HG03097 (cell line): ENCODE measurements around the gene C1QTNF9B.
"Not testable (repeated sequence)": the region's sequence is repeated elsewhere in the genome, so short reads cannot be mapped to it uniquely, and the experiment has no call there.

Experiments used
- ATAC-seq: cut with Tn5 transposase; IDR thresholded peaks from one replicate; pipeline ENCODE4 v1.9.1; 2021; ENCODE audit not compliant: unreplicated experiment, low FRiP score

The C1QTNF9B gene

DNA sequence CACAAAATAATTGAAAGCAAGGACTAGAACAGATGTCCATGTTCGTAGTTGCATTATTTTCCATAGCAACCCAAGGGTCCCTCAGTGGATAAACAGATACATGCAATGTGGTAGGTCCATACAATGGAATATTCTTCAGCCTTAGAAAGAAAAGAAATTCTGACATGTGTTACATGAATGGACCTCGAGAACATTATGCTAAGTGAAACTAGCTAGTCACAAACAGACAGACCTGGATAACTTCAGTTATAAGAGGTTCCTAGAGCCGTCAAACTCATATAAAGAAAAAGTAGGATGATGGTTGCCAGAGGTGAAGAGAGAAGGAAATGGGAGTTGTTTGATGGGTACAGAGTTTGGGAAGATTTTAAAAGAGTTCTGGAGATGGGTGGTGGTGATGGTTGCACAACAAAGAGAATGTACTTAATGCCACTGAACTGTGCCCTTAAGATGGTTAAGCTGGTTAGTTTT lies at the start of gene C1QTNF9B:
Gene C1QTNF9B, minus strand, starts transcription at position 51 of the 468 bp plus-strand sequence.
- not testable (repeated sequence) for ATAC-seq

DNA sequence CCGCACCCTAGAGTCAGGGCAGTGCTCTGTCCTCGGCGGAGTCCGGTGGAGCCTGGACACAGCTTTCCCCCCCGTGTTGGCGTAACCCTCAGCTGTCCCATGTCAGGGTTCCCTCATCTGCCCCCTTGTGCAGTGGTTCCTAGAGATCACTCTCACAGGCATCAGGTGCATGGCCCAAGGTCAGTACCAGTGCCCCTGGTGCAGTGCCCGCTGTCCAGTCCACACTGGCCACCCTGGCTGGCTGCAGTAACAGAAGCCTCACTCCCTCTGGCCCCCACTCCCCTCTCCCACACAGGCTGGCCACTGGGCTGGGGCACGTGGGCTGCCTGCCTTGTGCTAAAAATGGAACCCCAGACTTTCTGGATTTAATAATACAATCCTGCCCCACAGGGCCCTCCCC lies 49.6 kb upstream of the C1QTNF9B start:
- no peak for ATAC-seq

DNA sequence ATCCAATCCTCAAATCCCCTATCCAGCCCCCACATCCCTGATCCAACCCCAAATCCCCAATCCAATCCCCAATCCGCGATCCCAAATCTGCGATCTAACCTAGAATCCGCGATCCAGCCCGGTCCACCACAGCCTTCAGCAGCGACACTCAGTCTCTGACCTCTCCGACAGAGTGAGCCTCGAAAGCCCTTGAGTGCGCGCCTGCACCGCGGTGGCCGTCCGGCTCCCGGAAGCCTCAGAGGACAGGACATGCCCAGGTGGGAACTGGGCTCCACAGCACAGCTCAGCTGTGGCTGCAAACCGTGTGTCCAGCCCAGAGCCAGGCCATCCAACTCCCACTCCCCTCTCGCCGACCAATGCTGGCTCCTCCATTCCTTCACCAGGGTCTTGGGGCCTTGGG lies 48.8 kb upstream of the C1QTNF9B start:
- no peak for ATAC-seq

DNA sequence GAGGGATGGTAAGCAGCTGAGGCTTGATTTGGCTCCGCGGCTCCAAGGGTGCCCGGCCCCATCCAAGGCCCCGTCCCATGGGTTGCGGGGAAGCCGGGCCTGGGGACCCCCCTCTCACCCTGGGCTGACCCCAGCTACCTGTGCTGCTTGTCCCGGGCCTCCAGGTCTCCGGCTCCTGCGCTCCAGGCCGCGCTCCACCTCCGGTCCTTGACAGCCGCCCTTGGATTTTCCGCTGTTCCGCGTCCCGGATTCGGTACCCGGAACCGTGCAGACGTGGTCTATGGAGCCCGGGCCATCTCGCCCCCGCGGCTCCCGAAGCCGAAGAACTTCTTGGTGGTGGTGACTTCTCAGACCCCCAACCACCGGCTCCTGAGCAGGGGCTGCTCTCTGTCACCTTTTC lies 48.3 kb upstream of the C1QTNF9B start:
- no peak for ATAC-seq

DNA sequence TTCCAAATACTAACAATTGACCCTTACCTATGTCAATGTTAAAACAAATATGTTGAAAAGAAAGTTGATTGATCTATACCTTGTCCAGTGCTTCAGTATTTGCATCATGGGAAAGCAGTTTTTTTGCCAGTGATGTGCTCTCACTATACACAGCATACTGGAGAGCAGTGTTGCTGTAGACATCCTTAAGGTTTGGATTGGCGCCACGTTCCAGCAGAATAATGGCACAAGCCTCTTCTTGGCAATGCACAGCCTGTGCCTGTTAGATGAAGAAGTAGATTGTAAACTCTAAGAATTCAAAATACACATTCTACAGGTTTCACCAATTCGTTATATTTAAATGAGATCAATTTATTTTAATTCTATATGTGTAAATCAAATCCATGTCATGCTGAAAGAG lies 43.9 kb upstream of the C1QTNF9B start:
- ATAC-seq = no peak

DNA sequence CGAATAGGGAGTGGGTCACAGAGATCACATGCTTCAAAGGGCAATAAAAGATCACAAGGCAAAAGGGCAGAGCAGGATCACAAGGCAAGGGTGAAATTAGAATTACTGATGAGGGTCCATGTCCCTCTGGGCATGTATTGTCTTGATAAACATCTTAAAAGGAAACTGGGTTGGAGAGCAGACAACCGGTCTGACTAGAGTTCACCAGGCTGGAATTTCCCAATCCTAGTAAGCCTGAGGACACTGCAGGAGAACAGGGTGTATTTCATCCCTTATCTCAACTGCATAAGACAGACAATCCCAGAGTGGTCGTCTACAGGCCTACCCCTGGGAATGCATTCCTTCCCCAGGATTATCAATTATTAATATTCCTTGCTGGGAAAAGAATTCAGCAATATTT lies 42.4 kb upstream of the C1QTNF9B start:
- not testable (repeated sequence) for ATAC-seq

DNA sequence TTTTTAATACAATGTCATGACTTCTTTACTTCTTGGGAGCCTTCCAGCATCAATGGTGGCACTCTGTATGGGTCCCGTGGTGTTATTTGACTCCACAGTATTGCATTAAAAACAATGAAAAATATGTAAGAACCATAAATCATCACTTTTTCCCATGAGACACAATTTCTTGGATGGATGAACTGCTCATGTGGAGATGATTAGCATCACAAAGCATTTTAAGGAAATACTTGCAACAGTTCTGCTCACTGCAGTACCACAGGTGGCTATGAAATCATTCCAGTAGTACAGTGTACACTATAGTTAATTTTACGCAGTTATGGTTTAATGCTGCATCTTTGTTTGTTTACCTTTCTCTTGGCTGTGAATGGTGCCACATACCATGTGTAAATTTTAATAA lies 37.2 kb upstream of the C1QTNF9B start:
- no peak for ATAC-seq

DNA sequence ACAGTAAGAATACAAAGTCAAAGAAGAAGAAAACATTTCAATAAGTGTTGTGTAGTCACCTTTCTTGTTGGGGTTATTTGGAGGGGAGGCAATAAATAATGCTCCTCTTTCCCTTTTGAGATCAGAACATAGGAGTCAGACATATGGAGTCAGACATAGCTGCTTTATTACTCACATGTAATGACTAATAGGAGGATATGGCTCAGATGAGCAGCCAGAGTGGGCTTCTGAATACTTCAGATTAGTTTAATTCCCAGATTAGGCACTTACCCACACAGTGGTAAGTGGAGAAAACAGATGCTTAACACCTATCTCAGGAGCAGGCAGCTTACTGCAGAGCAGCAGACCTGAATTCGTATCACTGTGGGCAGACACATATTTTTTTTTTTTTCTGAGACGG lies 31.7 kb upstream of the C1QTNF9B start:
- no peak for ATAC-seq

DNA sequence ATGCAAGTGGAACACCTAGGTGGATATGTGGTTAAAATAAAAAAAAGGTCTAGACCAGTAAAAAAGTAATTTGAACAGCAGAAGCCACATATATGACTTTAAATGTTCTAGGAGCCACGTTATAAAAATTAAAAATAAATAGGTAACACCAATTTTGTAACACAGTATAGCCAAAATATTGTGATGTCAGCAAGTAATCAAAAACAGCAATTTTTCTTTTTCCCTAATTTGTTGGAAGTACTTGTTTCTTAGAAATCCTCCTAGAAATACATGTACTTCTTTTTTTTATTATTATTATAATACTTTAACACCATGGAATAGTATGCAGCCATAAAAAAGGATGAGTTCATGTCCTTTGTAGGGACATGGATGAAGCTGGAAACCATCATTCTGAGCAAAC lies 25.7 kb upstream of the C1QTNF9B start:
- no peak for ATAC-seq

DNA sequence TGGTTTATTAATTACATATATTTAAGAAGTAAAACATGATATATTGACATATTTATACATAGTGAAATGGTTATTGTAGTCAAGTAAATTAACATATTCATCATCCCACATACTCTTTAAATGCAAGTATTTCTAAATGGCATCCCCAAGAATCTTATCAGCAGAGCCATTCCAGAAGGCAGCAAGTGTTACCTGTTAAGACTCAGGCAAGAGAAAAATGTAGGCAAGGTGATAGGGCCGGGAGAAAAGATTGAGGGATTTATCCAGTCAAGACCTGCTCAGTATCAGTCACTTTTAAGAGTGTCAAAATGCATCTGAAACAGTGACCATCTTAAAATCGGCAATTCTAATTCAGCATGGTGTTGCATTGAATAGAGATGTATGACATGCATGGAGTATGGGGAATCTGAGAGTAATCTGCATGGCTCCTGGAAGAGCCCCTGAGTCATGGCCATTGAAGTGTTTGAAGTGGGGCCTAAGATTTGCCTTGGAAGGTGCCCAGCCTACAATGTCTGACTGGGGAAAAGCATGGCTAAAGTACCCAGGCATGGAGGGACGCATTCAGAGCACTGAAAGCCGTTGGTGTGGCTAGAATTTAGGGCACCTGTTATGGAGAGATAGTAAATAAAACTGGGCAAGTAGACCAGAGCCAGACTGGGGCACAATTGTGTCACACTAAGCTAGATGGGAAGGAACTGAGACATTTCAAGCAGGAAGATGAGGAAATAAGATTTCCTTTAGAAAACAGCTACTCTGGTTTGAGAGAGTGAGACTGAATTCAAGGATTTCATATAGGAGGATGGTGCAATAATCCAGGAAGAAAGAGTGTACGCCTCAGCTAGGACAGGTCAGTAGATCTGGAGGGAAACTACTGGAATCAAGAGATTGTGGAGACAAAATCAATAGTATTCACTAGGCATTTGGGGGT lies 25.0 kb upstream of the C1QTNF9B start:
- no peak for ATAC-seq

DNA sequence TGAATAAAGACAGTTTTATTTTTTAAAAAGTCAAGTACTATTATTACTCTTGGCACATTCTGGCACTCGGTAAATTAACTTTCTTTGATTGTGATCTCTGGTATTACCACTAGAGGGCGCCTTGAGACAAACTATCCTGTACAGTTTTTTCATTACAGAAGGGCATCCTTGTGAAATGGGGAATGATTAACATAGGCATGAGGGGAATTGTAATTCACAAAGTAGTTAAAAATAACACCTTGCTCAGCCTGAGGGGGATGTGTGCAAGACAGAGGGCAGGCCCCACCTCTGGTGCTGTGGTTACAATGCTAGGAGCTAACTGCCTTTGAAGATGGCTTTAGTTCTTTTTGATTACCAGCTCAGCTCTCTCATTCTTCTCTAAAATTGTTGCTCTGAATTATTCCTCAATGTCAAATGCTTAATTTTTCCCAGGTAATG lies 24.2 kb upstream of the C1QTNF9B start:
- no peak for ATAC-seq

DNA sequence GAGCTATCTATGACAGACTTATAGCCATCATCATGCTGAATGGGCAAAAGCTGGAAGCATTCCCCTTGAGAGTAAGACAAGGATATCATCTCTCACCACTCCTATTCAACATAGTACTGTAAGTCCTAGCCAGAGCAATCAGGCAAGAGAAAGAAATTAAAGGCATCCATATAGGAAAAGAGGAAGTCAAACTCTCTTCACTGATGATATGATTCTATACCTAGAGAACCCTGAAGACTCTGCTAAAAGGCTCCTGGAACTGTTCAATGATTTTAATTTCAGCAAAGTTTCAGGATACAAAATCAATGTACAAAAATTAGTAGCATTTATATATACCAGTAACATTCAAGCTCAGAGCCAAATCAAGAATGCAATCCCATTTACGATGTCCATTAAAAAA lies 21.7 kb upstream of the C1QTNF9B start:
- ATAC-seq = no peak

DNA sequence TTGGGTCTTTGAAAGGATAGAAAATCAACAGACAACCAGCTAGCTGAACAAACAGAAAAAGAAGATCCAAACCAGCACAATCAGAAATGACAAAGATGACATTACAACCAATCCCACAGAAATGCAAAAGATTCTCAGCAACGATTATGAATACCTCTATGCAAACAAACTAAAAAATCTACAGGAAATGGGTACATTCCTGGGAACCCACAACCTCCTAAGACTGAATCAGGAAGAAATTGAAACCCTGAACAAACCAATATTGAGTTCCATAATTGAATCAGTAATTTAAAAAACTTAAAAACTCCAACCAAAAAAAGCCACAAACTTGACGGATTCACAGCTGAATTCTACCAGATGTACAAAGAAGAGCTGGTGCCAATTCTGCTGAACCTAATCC lies 20.9 kb upstream of the C1QTNF9B start:
- no peak for ATAC-seq

DNA sequence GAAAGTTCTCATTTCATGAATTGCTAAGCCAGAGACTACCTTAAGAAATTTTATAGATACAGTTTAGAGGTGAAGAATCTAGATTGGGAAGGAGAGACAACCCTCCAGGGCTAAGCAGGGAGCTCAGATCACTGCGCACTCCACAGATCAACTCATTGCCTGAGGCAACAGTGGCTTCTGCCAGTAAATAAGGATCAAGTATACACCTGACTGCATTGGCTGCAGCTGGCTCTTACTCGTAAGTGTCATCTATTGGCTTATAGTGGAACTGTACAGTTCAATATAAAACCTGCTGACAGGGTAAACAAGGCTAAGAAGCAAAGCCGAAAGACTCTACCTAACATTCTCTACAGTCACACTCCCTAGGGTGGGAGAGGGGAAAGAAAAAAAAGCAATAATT lies 18.0 kb upstream of the C1QTNF9B start:
- no peak for ATAC-seq

DNA sequence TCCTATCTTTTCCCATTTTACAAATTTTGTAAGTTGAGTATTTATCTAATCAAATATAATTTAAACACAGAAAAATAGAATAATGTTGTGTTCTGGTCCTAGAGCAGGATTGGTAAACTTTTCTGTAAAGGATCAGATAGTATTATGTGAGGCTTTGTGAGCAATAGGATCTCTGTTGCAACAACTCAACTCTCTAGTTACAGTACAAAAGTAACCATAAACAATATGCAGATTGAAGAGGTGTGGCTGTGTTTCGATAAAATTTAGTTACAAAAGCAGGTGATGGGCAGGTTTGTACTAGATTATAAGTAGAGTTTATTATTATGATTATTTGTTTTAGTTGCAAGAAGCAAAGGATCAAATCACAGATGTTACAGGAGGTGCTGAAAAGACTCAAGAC lies 15.2 kb upstream of the C1QTNF9B start:
- ATAC-seq = no peak

DNA sequence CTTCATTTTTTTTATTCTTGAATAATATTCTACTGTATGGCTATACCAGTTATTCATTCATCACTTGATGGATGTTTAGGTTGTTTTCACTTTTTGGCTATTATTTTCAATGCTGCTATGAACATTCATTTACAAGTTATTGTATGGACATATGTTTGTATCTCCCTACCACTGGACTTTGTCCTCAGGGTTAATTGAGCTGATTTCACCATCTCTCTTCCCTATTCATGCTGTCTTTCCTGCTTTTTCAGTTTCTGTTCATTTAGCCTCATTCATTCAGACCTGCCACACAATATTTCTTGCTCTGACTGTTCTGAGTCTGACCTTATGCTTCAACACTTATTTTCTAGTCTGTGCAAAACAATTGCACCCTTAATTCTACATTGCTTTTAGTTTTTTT lies 12.3 kb upstream of the C1QTNF9B start:
- ATAC-seq = no peak

DNA sequence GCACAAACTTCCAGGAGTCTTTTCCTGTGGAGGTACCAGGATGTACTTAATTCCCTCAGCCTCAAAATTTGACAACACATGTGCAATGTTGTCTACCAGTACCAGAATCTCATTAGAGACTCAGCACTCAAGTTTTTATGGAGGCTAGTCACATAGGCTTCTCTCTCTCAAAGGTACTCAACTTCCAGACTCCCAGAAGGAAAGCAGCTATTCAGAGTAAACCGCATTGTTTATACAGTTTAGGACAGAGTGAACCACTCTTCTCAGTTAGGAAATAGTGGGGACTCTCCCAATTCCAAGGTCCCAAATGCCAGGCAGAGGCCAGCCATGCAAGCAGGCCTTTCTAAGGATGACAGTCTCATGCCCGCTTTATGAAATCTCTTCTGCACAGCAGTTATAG lies 8.5 kb upstream of the C1QTNF9B start:
- ATAC-seq = no peak

DNA sequence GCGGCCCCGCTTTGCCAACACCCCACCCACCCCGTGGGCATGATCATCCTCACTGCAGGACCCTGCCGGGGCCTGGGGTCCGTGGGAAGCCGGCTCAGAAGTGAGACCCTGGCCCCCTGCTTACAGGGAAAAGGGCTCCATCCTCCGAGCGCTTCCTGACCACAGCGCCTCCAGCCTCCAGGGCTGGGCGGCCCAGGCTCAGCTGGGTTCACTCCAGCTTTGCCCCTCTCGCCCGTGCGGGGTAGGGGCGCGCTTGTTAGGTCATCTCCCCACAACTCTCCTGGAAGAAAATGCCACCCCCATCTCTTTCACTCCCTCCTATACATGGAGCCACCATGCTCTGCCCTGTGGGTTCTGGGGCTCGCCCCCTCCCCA lies 6.6 kb upstream of the C1QTNF9B start:
- no peak for ATAC-seq

DNA sequence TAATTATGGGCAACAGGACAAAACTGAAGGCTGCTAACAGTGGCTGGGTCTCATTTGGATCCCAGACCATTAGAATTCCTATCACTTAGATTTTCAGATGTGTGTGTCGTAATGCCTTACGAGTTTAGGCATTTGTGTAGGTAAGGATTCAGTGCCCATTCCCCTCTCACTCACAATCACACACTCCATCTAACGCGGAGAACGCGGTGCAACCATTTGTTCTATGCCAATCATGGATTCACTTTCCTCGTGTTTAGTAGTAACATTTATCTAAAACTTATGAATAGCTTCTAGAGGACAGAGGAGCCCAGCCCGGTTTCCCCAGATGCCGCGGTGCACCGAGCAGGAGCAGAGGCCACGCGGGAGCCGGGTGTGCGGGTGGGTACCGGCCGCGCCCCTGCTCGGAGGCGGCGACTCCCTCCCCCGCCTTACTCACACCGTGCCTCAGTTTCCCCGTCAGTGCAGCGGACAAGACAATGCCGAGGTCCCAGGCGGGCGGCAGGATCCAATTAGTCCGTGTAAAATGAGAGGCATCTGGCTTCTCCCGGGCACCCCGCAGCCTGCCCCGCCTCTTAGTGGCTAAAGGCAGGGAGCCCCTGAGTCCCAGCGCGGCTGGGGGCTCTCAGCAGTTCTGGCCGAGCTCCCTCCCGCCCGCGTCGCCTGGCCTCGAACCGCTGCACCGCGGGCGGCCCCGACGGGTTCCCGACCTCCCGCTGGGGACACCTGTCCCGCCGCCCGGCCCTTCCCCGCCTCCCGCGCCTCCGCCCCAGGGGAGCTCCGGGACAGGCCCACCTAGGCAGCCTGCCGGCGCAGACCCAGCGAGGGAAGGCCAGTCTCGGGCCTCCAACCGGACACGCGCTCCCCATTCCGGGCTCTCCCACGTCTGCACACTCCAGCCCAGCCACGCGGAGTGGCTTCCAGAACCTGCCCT lies 5.9 kb upstream of the C1QTNF9B start:
- ATAC-seq = no peak

DNA sequence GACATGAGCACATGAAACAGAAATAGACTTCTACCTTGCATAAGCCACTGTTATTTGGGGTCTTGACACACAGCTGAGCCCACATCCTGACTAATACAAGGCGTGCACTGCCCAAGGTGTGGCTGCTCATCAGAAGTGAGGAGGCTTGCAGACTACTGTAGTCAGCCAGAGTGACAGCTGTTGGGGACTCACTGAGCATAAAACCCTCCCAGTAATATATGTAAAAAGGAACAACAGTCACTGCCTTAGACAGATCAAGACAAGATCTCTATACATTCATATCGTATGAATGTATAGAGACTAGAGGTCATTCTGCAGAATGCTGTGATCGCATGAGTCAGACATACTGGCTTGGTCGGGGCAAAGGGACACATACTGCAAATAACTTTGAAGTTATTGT lies 4.1 kb upstream of the C1QTNF9B start:
- no peak for ATAC-seq

DNA sequence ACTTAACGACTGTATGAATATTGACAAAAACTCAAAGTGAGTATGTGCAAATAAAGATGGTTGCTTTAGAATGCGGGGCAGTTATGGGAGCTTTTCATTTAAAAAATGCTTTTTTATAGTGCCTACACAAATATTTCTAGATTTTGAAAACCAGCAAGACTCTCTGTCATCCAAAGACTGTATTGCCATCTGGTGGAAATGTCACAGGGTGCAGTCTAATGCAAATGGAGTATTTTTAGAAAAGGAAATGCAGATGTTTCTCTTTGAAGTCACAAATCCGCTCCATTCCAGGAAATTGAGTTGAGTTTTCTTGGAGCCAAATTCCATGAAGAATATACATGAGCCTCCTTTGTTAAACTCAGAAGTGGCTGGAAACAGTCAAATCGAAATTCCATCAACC lies 2.3 kb upstream of the C1QTNF9B start:
- ATAC-seq = no peak
